ENCODE measurements around the gene ALPK3.

ALPK3 gene

GRCh38 chr15:84880822-84881519 lies 63.8 kb downstream of the ALPK3 start:
- POLR2A ChIA-PET: no interaction called here
- CTCF ChIA-PET: interaction anchor here (0.6 kb wide), 1 partner anchor 183 kb away, joined by 3 read pairs; no protein-coding TSS in a partner anchor
- DNase-seq (ENCODE audit: extremely low spot score): no peak
- TF ChIP-seq TARDBP (IDR thresholded peaks at IDR 0.05): no peak
- TF ChIP-seq ARNT (IDR thresholded peaks at IDR 0.05): no peak
- TF ChIP-seq CTBP1 (IDR thresholded peaks at IDR 0.05; ENCODE audit: borderline replicate concordance): no peak
- no peak for TF ChIP-seq L3MBTL2 (conservative IDR thresholded peaks at IDR 0.05)
- no peak for TF ChIP-seq HDGF (IDR thresholded peaks at IDR 0.05; ENCODE audit: borderline replicate concordance)
- TF ChIP-seq FOXM1 (IDR thresholded peaks at IDR 0.05; ENCODE audit: borderline replicate concordance): no peak
- no peak for TF ChIP-seq PKNOX1 (IDR thresholded peaks at IDR 0.05)
- TF ChIP-seq SP1 (IDR thresholded peaks at IDR 0.05): no peak
- TF ChIP-seq FOXA1 (IDR thresholded peaks at IDR 0.05): no peak

GRCh38 chr15:84881520-84881830 lies 64.3 kb downstream of the ALPK3 start:
- POLR2A ChIA-PET: no interaction called here
- no peak for DNase-seq (ENCODE audit: extremely low spot score)
- TF ChIP-seq PKNOX1 (IDR thresholded peaks at IDR 0.05): no peak
- TF ChIP-seq ZNF384 (IDR thresholded peaks at IDR 0.05): no peak
- CTCF ChIA-PET: no interaction called here

- no peak for DNase-seq (ENCODE audit: extremely low spot score)
- CTCF ChIA-PET: interaction anchor here (0.7 to 0.9 kb wide), 2 partner anchors 18 to 44 kb away, joined by 3 read pairs; no protein-coding TSS in a partner anchor
- no peak for TF ChIP-seq ZNF384 (IDR thresholded peaks at IDR 0.05)
- peak; percentile 68 for TF ChIP-seq PKNOX1 (IDR thresholded peaks at IDR 0.05)
- no peak for TF ChIP-seq ELF4 (IDR thresholded peaks at IDR 0.05)
- TF ChIP-seq BHLHE40 (IDR thresholded peaks at IDR 0.05; ENCODE audit: borderline replicate concordance): no peak
- TF ChIP-seq FOXM1 (IDR thresholded peaks at IDR 0.05; ENCODE audit: borderline replicate concordance): no peak
- no peak for TF ChIP-seq SUZ12 (IDR thresholded peaks at IDR 0.05)
- TF ChIP-seq LEF1 (IDR thresholded peaks at IDR 0.05; ENCODE audit: borderline replicate concordance): no peak
- TF ChIP-seq FOXK2 (IDR thresholded peaks at IDR 0.05): no peak
- POLR2A ChIA-PET: no interaction called here
Observed at GRCh38 chr15:84883466-84883865, 66.3 kb downstream of the ALPK3 start.

GRCh38 chr15:84883916-84884781 lies 67.0 kb downstream of the ALPK3 start, which contains the start of gene SLC28A1:
Gene SLC28A1, plus strand, starts transcription at chr15:84884662. Its CDS starts 3,099 bp downstream, at chr15:84887761.
- POLR2A ChIA-PET: no interaction called here
- TF ChIP-seq FOXM1 (IDR thresholded peaks at IDR 0.05; ENCODE audit: borderline replicate concordance) (no peak), ZNF384 (IDR thresholded peaks at IDR 0.05) (no peak), HDGF (IDR thresholded peaks at IDR 0.05; ENCODE audit: borderline replicate concordance) (no peak), TARDBP (IDR thresholded peaks at IDR 0.05) (no peak), LEF1 (IDR thresholded peaks at IDR 0.05; ENCODE audit: borderline replicate concordance) (no peak), FOXK2 (IDR thresholded peaks at IDR 0.05) (no peak), BHLHE40 (IDR thresholded peaks at IDR 0.05; ENCODE audit: borderline replicate concordance) (no peak), NFRKB (IDR thresholded peaks at IDR 0.05) (no peak), PKNOX1 (IDR thresholded peaks at IDR 0.05) (no peak), ELF4 (IDR thresholded peaks at IDR 0.05) (no peak), FOXA1 (IDR thresholded peaks at IDR 0.05) (no peak), SP1 (IDR thresholded peaks at IDR 0.05) (no peak), ARNT (IDR thresholded peaks at IDR 0.05) (no peak), L3MBTL2 (conservative IDR thresholded peaks at IDR 0.05) (no peak), SUZ12 (IDR thresholded peaks at IDR 0.05) (no peak), CTBP1 (IDR thresholded peaks at IDR 0.05; ENCODE audit: borderline replicate concordance) (no peak)
- DNase-seq (ENCODE audit: extremely low spot score): no peak
- CTCF ChIA-PET: interaction anchor here (0.7 to 0.9 kb wide), 2 partner anchors 18 to 44 kb away, joined by 3 read pairs; no protein-coding TSS in a partner anchor

- ChIA-PET CTCF (interaction anchor here (0.6 kb wide), 1 partner anchor 242 kb away, joined by 3 read pairs; no protein-coding TSS in a partner anchor), POLR2A (no interaction called here)
- TF ChIP-seq FOXA1 (IDR thresholded peaks at IDR 0.05) (no peak), SUZ12 (IDR thresholded peaks at IDR 0.05) (no peak), HDGF (IDR thresholded peaks at IDR 0.05; ENCODE audit: borderline replicate concordance) (no peak), LEF1 (IDR thresholded peaks at IDR 0.05; ENCODE audit: borderline replicate concordance) (no peak), FOXK2 (IDR thresholded peaks at IDR 0.05) (no peak), L3MBTL2 (conservative IDR thresholded peaks at IDR 0.05) (no peak), BHLHE40 (IDR thresholded peaks at IDR 0.05; ENCODE audit: borderline replicate concordance) (no peak)
- DNase-seq (ENCODE audit: extremely low spot score): no peak
Observed at GRCh38 chr15:84885801-84886200, 68.6 kb downstream of the ALPK3 start.
